Smooth muscle cell (in vitro differentiated cells): ENCODE data around the gene SLMAP. TPM values are rescaled to one million over a fixed set of nuclear protein-coding genes. Genes with fewer than 3 reads are reported as not detected.

ENCODE experiments used
- DNase-seq: peaks from one replicate; lab custom pipeline; 2025; ENCODE audit not compliant: unreplicated experiment; lab: John Stamatoyannopoulos, UW
- H2AFZ ChIP-seq: fragments of 200-600 bp; sonication (generic); 2 replicates; pipeline ENCODE4 v1.6.0; 2016; ENCODE audit warnings: antibody characterized with exemption, low read depth, mild to moderate bottlenecking
- H3F3A ChIP-seq: fragments of 200-600 bp; sonication (generic); 2 replicates; pipeline ENCODE4 v1.6.0; 2017; ENCODE audit warnings: antibody characterized with exemption, low read depth
- H3K27ac ChIP-seq: fragments of 200-600 bp; sonication (generic); 2 replicates; pipeline ENCODE4 v1.5.1; 2016; ENCODE audit warnings: low read depth, mild to moderate bottlenecking
- H3K27me3 ChIP-seq: fragments of 200-600 bp; sonication (generic); 2 replicates; pipeline ENCODE4 v1.6.1; 2016; ENCODE audit warnings: low read depth, mild to moderate bottlenecking
- H3K36me3 ChIP-seq: fragments of 200-600 bp; sonication (generic); 2 replicates; pipeline ENCODE4 v1.5.1; 2016; ENCODE audit warnings: low read depth
- H3K4me1 ChIP-seq: fragments of 200-600 bp; sonication (generic); 2 replicates; pipeline ENCODE4 v1.5.1; 2016; ENCODE audit warnings: low read depth
- H3K4me2 ChIP-seq: fragments of 200-600 bp; sonication (generic); 2 replicates; pipeline ENCODE4 v1.6.0; 2016; ENCODE audit warnings: mild to moderate bottlenecking
- H3K4me3 ChIP-seq: fragments of 200-600 bp; sonication (generic); 2 replicates; pipeline ENCODE4 v1.5.1; 2016; ENCODE audit warnings: mild to moderate bottlenecking
- H3K79me2 ChIP-seq: fragments of 200-600 bp; sonication (generic); 2 replicates; pipeline ENCODE4 v1.6.0; 2016; ENCODE audit warnings: low read depth, mild to moderate bottlenecking
- H3K9ac ChIP-seq: fragments of 200-600 bp; sonication (generic); 2 replicates; pipeline ENCODE4 v1.6.0; 2016; ENCODE audit warnings: low read depth
- H3K9me3 ChIP-seq: fragments of 200-600 bp; sonication (generic); replicated peaks from 2 replicates; pipeline ENCODE4 v1.5.1; 2016; ENCODE audit warnings: low read depth
- H4K20me1 ChIP-seq: fragments of 200-600 bp; sonication (generic); 2 replicates; pipeline ENCODE4 v1.6.0; 2016; ENCODE audit warnings: low read depth
- WGBS: methylation state at CpG from one replicate; pipeline ENCODE4 v1.1.7; 2016; ENCODE audit warnings: low lambda C conversion rate; 5-methylcytosine and 5-hydroxymethylcytosine counted together
- polyA plus RNA-seq: library from polyadenylated mRNA; unstranded; fragments of >200 nt; fragmentation: Nextera tagmentation; extraction: Ambion mirVana; gene quantifications from 2 replicates; pipeline ENCODE4 v1.2.1, GENCODE V29; 2016
- total RNA-seq: library from RNA; depleted of rRNA; stranded (reverse); fragments of >200 nt; gene quantifications from 2 replicates; pipeline ENCODE4 v1.2.3, GENCODE V29; 2014
- TF ChIP-seq, protein P1 (sequence below): fragments of 200-600 bp; sonication (generic); IDR thresholded peaks from 2 replicates; pipeline ENCODE4 v1.5.1; 2017; ENCODE audit warnings: borderline replicate concordance, mild to moderate bottlenecking, antibody characterized with exemption; ENCODE audit not compliant: insufficient read depth, poor library complexity, severe bottlenecking

The SLMAP gene
- total and polyA plus RNA-seq, 2 experiments from 2014 or later: 19.9 to 42.8 TPM

DNA sequence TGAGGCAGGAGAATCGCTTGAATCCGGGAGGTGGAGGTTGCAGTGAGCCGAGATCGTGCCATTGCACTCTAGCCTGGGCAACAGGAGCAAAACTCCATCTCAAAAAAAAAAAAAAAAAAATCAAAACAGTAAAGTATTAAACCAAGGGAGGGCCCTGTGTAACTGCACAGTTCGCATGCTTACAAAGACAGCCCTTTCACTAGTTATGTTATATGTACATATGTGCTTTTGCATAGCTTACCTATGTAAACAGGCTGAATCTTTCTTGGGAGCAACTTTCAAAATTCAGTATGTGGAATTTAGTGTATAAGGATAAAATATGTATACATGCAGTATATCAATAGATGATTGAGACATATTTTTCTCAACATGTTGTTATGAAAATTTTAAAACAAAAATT is 16.1 kb upstream of the SLMAP start:
- no peaks in the 10 kb centered on the region for H3K9me3 ChIP-seq
- no peaks in the 10 kb centered on the region for H3K79me2 ChIP-seq
- no peaks in the 10 kb centered on the region for H3K36me3 ChIP-seq
- H3K4me3 ChIP-seq: no peak overlapping the region
- no peaks in the 10 kb centered on the region for H3K27me3 ChIP-seq
- H3K9ac ChIP-seq: no peak overlapping the region
- H3F3A ChIP-seq: no peaks in the 10 kb centered on the region
- TF ChIP-seq, protein P1, sequence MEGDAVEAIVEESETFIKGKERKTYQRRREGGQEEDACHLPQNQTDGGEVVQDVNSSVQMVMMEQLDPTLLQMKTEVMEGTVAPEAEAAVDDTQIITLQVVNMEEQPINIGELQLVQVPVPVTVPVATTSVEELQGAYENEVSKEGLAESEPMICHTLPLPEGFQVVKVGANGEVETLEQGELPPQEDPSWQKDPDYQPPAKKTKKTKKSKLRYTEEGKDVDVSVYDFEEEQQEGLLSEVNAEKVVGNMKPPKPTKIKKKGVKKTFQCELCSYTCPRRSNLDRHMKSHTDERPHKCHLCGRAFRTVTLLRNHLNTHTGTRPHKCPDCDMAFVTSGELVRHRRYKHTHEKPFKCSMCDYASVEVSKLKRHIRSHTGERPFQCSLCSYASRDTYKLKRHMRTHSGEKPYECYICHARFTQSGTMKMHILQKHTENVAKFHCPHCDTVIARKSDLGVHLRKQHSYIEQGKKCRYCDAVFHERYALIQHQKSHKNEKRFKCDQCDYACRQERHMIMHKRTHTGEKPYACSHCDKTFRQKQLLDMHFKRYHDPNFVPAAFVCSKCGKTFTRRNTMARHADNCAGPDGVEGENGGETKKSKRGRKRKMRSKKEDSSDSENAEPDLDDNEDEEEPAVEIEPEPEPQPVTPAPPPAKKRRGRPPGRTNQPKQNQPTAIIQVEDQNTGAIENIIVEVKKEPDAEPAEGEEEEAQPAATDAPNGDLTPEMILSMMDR: no peak
- no peak overlapping the region for H2AFZ ChIP-seq
- DNase-seq: no peak
- WGBS: 94% methylated on average over 4 of the region's 5 CpGs
- no peaks in the 10 kb centered on the region for H4K20me1 ChIP-seq
- H3K4me2 ChIP-seq: no peak overlapping the region
- H3K27ac ChIP-seq: no peak overlapping the region
- no peaks in the 10 kb centered on the region for H3K4me1 ChIP-seq

DNA sequence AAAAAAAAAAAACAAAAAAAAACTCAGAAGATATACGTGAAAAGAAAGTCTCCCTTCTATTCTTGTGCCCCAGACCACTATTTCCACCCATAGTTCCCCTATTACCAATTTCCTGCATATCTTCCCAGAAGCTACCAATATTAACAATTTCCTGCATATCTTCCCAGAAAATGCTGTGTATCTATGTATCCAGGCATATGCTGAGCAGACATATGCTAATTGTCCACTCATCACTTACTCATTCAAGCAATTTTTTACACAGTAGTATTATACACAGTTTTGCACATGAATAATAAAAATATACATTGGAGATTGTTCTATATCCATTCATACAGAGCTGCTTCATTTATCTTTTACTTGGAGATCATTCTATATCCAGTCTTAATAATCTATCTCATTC is 12.6 kb upstream of the SLMAP start:
- no peak overlapping the region for H3K27ac ChIP-seq
- H4K20me1 ChIP-seq: no peaks in the 10 kb centered on the region
- no peak overlapping the region for H3K4me3 ChIP-seq
- H3K9ac ChIP-seq: no peak overlapping the region
- H3K4me2 ChIP-seq: no peak overlapping the region
- DNase-seq: no peak
- H3K4me1 ChIP-seq: no peaks in the 10 kb centered on the region
- no peaks in the 10 kb centered on the region for H3K27me3 ChIP-seq
- no peak overlapping the region for H2AFZ ChIP-seq
- H3K79me2 ChIP-seq: no peaks in the 10 kb centered on the region
- 86% methylated on average over 1 of the region's 1 CpG for WGBS
- no peaks in the 10 kb centered on the region for H3K36me3 ChIP-seq
- H3K9me3 ChIP-seq: no peaks in the 10 kb centered on the region
- no peaks in the 10 kb centered on the region for H3F3A ChIP-seq
- TF ChIP-seq, protein P1: no peak

DNA sequence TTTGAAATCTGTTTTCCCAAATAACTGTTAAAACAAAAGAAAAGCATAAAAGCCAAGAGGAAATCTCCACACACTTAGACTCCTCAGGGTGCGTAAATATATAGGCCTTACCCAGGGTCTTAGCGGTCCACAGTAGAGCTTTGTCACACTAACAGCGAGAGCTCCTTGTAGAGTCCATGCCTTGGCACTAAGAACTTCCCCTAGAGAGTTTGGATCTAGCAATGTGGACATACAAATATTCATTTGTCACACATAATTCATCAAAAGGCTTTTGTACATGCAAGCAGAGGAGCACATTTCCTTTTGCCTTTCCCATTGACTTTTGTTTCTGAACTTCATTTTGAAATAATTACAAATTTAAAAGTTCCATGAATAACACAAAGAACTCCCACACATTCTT is 11.0 kb upstream of the SLMAP start:
- H3K79me2 ChIP-seq: no peaks in the 10 kb centered on the region
- no peaks in the 10 kb centered on the region for H3K27me3 ChIP-seq
- H3K4me1 ChIP-seq: no peaks in the 10 kb centered on the region
- H3F3A ChIP-seq: no peaks in the 10 kb centered on the region
- H3K27ac ChIP-seq: no peak overlapping the region
- no peak for DNase-seq
- H3K4me3 ChIP-seq: no peak overlapping the region
- H2AFZ ChIP-seq: no peak overlapping the region
- no peak overlapping the region for H3K9ac ChIP-seq
- no peaks in the 10 kb centered on the region for H3K36me3 ChIP-seq
- H4K20me1 ChIP-seq: no peaks in the 10 kb centered on the region
- TF ChIP-seq, protein P1: no peak
- H3K9me3 ChIP-seq: no peaks in the 10 kb centered on the region
- 94% methylated on average over 3 of the region's 3 CpGs for WGBS
- no peak overlapping the region for H3K4me2 ChIP-seq

DNA sequence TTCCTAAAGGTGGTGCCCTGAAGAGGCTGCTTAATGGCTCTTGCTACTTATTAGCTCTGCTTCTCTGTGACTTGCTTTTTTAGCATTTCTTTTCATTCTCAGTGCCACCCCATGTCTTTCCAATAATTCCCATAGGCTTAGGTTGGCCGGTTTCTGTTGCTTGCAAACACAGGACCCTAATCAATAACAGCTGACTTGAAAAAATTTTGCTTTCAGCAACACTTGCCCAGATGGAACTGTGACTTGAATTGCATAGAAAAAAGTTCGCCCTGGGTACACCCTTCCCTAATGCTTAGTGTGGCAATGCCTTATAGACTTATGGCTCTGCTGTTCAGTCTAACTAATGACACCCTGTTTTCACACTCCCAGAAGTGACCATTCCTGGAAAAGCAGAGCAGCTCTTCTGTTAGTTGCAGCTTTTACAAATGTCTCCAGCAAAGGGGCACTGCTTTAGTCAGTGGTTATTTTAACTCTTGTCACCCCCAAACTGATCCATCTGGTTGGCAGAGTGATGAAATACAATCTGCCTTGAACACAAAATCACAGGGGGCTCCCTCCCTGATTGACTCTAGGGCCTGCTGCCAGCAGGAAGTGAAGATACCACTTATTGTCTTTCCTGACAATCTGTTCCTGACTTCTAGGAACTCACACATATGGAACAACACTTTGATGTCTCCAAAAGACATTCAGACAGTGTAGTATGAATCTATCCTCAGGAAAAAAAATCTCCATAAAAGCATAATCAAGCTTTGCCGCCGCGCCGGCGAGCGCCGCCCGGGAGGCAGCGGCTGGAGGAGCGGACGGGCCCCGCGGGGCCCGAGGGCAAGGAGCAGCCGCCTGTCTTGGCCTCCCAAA is 9.7 kb upstream of the SLMAP start:
- Histone ChIP-seq H3K9ac (no peak overlapping the region), H3K4me2 (no peak overlapping the region), H3K79me2 (no peaks in the 10 kb centered on the region), H3K9me3 (no peaks in the 10 kb centered on the region), H3K27me3 (no peaks in the 10 kb centered on the region), H3K27ac (no peak overlapping the region), H3K4me3 (no peak overlapping the region), H2AFZ (no peak overlapping the region), H3F3A (no peaks in the 10 kb centered on the region), H4K20me1 (no peaks in the 10 kb centered on the region), H3K4me1 (no peaks in the 10 kb centered on the region), H3K36me3 (no peaks in the 10 kb centered on the region)
- DNase-seq: no peak
- TF ChIP-seq, protein P1: no peak
- WGBS: 98% methylated on average over 16 of the region's 17 CpGs
